HepG2 (cell line): ENCODE data around the gene WDR35. TPM values are rescaled to one million over a fixed set of nuclear protein-coding genes. Genes with fewer than 3 reads are reported as not detected.

Experiments used
- ATAC-seq: fragments of 200-7000 bp; cut with Tn5 transposase; 3 replicates; pipeline ENCODE4 v1.9.1; 2020; ENCODE audit warnings: mild to moderate bottlenecking, moderate library complexity
- BruUV-seq: library from RNA; stranded (reverse); fragments of 400-500 nt; replicated peaks from 2 replicates; lab custom pipeline; 2021; lab: Mats Ljungman, UMichigan
- CTCF ChIA-PET: fragments of 300-600 bp; formaldehyde crosslinking; extraction: SDS; loops from one replicate; lab custom pipeline; 2021; ENCODE audit warnings: low total read pairs, inconsistent platforms, low intra/inter-chr PET ratio; lab: Yijun Ruan, JAX
- POLR2A ChIA-PET: fragments of 350-600 bp; sonication (Branson Sonifier 250); formaldehyde crosslinking; loops from one replicate; lab custom pipeline; 2020; ENCODE audit warnings: antibody characterized with exemption, inconsistent platforms; lab: Yijun Ruan, JAX
- DNase-seq: peaks from one replicate; pipeline ENCODE4 v3.0.0-alpha.2; 2015; ENCODE audit warnings: low spot score
- FAIRE-seq: peaks from 3 replicates; lab custom pipeline; 2011; peaks lifted over from hg19 to GRCh38; lab: Jason Lieb, UNC
- H2AFZ ChIP-seq: one replicate; pipeline ENCODE4 v1.6.1; 2011; ENCODE audit warnings: low read length, inconsistent platforms
- H3K27ac ChIP-seq: fragments of 300-600 bp; 3 replicates; pipeline ENCODE4 v1.8.0; 2011; ENCODE audit warnings: mixed run types, mild to moderate bottlenecking, mixed read lengths, low read length, inconsistent platforms; ENCODE audit not compliant: insufficient read depth; ENCODE audit errors: extremely low read length
- H3K27me3 ChIP-seq, 2 experiments: fragments of 200-600 bp in 1 of 2; 2 replicates in 1 of 2; 3 replicates in 1 of 2; pipeline versions ENCODE4 v1.6.0 to v1.8.0; 2011; ENCODE audit warnings: low read length in 2 of 2, mild to moderate bottlenecking in 2 of 2, moderate library complexity in 2 of 2, inconsistent platforms in 1 of 2; ENCODE audit not compliant: insufficient read depth in 2 of 2, control insufficient read depth in 1 of 2
- H3K36me3 ChIP-seq, 2 experiments: fragments of 200-600 bp in 1 of 2; replicated peaks in 1 of 2; 2 replicates in 1 of 2; 3 replicates in 1 of 2; pipeline versions ENCODE4 v1.5.1 to v1.8.0; 2011; ENCODE audit warnings: low read length in 2 of 2, inconsistent platforms in 1 of 2; ENCODE audit not compliant: insufficient read depth in 2 of 2, control insufficient read depth in 1 of 2
- H3K4me1 ChIP-seq: 2 replicates; pipeline ENCODE4 v1.5.1; 2012; ENCODE audit warnings: low read length, inconsistent platforms; ENCODE audit not compliant: insufficient read depth
- H3K4me2 ChIP-seq: 2 replicates; pipeline ENCODE4 v1.6.0; 2011; ENCODE audit warnings: low read depth, low read length, inconsistent platforms
- H3K4me3 ChIP-seq, 3 experiments: fragments of 200-600 bp in 1 of 3; sonication (generic), shearing (Covaris generic) in 1 of 3; replicated peaks in 1 of 3; 2 replicates each; pipeline ENCODE4 v1.5.1; 2011 to 2016; ENCODE audit warnings: low read length in 3 of 3, inconsistent platforms in 2 of 3, low read depth in 2 of 3, mild to moderate bottlenecking in 2 of 3, control low read depth in 1 of 3, mixed read lengths in 1 of 3; ENCODE audit not compliant: insufficient read depth in 1 of 3
- H3K79me2 ChIP-seq: one replicate; pipeline ENCODE4 v1.6.1; 2011; ENCODE audit warnings: low read length, inconsistent platforms; ENCODE audit not compliant: insufficient read depth
- H3K9ac ChIP-seq: 2 replicates; pipeline ENCODE4 v1.6.0; 2011; ENCODE audit warnings: mild to moderate bottlenecking, low read depth, low read length, inconsistent platforms; ENCODE audit not compliant: insufficient read depth
- H3K9me3 ChIP-seq: 2 replicates; pipeline ENCODE4 v1.5.1; 2012; ENCODE audit warnings: mild to moderate bottlenecking, low read length
- H4K20me1 ChIP-seq: 2 replicates; pipeline ENCODE4 v1.6.0; 2011; ENCODE audit warnings: inconsistent platforms, mild to moderate bottlenecking, low read length, moderate library complexity; ENCODE audit not compliant: insufficient read depth
- MXI1 ChIP-seq: IDR thresholded peaks from 3 replicates; pipeline ENCODE4 v1.6.1; 2012; ENCODE audit warnings: low read depth, low read length, inconsistent platforms, borderline replicate concordance
- NBN ChIP-seq: fragments of 450-650 bp; conservative IDR thresholded peaks from 2 replicates; pipeline ENCODE4 v1.6.1; 2017
- NFYC ChIP-seq: IDR thresholded peaks from 2 replicates; pipeline ENCODE4 v1.6.1; 2016; ENCODE audit warnings: missing genetic modification reagents, missing compliant biosample characterization
- RORA ChIP-seq: sonication (generic); formaldehyde crosslinking; IDR thresholded peaks from 2 replicates; pipeline ENCODE4 v1.5.0; 2020; ENCODE audit warnings: mild to moderate bottlenecking, missing genetic modification reagents, moderate library complexity
- SNAPC2 ChIP-seq: sonication (generic); formaldehyde crosslinking; IDR thresholded peaks from 2 replicates; pipeline ENCODE4 v1.8.1; 2022; ENCODE audit warnings: mild to moderate bottlenecking, missing genetic modification reagents
- TEAD2 ChIP-seq: sonication (generic); formaldehyde crosslinking; IDR thresholded peaks from 2 replicates; pipeline ENCODE4 v1.9.0; 2021; ENCODE audit warnings: missing genetic modification reagents
- THAP7 ChIP-seq: sonication (generic); formaldehyde crosslinking; IDR thresholded peaks from 2 replicates; pipeline ENCODE4 v1.8.1; 2023; ENCODE audit warnings: mild to moderate bottlenecking, missing genetic modification reagents
- TRIM22 ChIP-seq: fragments of 450-650 bp; IDR thresholded peaks from 2 replicates; pipeline ENCODE4 v1.6.1; 2017
- ZBTB43 ChIP-seq: sonication (generic); formaldehyde crosslinking; conservative IDR thresholded peaks from 2 replicates; pipeline ENCODE4 v1.4.0; 2020; ENCODE audit warnings: missing genetic modification reagents
- ZFP36L1 ChIP-seq: sonication (generic); formaldehyde crosslinking; IDR thresholded peaks from 2 replicates; pipeline ENCODE4 v1.8.0; 2022; ENCODE audit warnings: mild to moderate bottlenecking, missing genetic modification reagents, moderate library complexity
- ZKSCAN8 ChIP-seq: IDR thresholded peaks from 2 replicates; pipeline ENCODE4 v1.6.1; 2016; ENCODE audit warnings: borderline replicate concordance, missing genetic modification reagents, missing compliant biosample characterization
- ZNF513 ChIP-seq: sonication (generic); formaldehyde crosslinking; conservative IDR thresholded peaks from 2 replicates; pipeline ENCODE4 v1.5.0; 2020; ENCODE audit warnings: missing genetic modification reagents
- ZNF598 ChIP-seq: sonication (generic); formaldehyde crosslinking; IDR thresholded peaks from 2 replicates; pipeline ENCODE4 v1.5.1; 2020; ENCODE audit warnings: mild to moderate bottlenecking, missing genetic modification reagents, borderline replicate concordance
- ZNF749 ChIP-seq: sonication (generic); formaldehyde crosslinking; IDR thresholded peaks from 2 replicates; pipeline ENCODE4 v1.8.0; 2022; ENCODE audit warnings: mild to moderate bottlenecking, missing genetic modification reagents, moderate library complexity, borderline replicate concordance
- WGBS: methylation state at CpG from one replicate; pipeline ENCODE4 v1.1.6; 2017; ENCODE audit warnings: low lambda C conversion rate; 5-methylcytosine and 5-hydroxymethylcytosine counted together
- in situ Hi-C: cut with HindIII; loops from 2 replicates; pipeline ENCODE4 v1.10.0; 2017; ENCODE audit warnings: low pct_unique_long_range_greater_than_20kb; ENCODE audit not compliant: extremely low pct_ligation_motif_present
- intact Hi-C: fragments of 100-400 bp; cut with micrococcal nuclease; formaldehyde crosslinking; loops from one replicate; pipeline ENCODE4 v1.10.0; 2022; ENCODE audit not compliant: unreplicated experiment
- polyA plus RNA-seq, 8 experiments: library from polyadenylated mRNA; depleted of rRNA in 3 of 8; stranded (reverse) in 7 of 8; unstranded in 1 of 8; fragments of >200 nt; fragmentation: Illumina TruSeq in 4 of 8; extraction: Trizol in 4 of 8; gene quantifications; 2 replicates each; pipeline versions ENCODE4 v1.2.1 to v1.2.3, GENCODE V29; 2011 to 2016; ENCODE audit warnings: low read depth in 4 of 8, missing spikeins in 1 of 8, mixed read lengths in 1 of 8; ENCODE audit not compliant: insufficient read depth in 1 of 8
- total RNA-seq, 5 experiments: library from RNA; depleted of rRNA; stranded (reverse); fragments of >200 nt; fragmentation: Illumina TruSeq; extraction: Trizol; gene quantifications; 2 replicates each; pipeline ENCODE4 v1.2.3, GENCODE V29; 2016; ENCODE audit warnings: low read depth in 1 of 5

The WDR35 gene
- total and polyA plus RNA-seq, 2 of the 13 experiments (the other 11 are each of a cell fraction or from before 2014, with no cell fraction given), result 11.1 to 19.6 TPM

GRCh38 chr2:19902216-19902740, 87.6 kb downstream of the WDR35 start (continued):
- TF ChIP-seq ZBTB43 (CRISPR knock-in tag) (no peak), ZFP36L1 (CRISPR knock-in tag) (peak; percentile 87), ZNF749 (CRISPR knock-in tag) (peak; percentile 90; the same call in 1 of the 2 replicates)

- H3K4me3 ChIP-seq, result peak within 1 kb of the TSS; percentile 87 to 89 (median 87)
- H3K79me2 ChIP-seq, result peaks cover 52% of the 10 kb centered on the region
- H3K9me3 ChIP-seq, result no peaks in the 10 kb centered on the region
- peaks cover 15% of the 10 kb centered on the region; the same call in 1 of the 2 replicates for H4K20me1 ChIP-seq
- H3K27me3 ChIP-seq, result no peaks in the 10 kb centered on the region; a peak in 1 of 5 replicates
- BruUV-seq, result no TSS peak
- H2AFZ ChIP-seq, result peak within 1 kb of the TSS; percentile 97
- H3K36me3 ChIP-seq, result 0 out of 5 replicates have a peak, but pooled peaks cover 0 to 3% of the 10 kb centered on the region in 2 experiments
- H3K9ac ChIP-seq, result peak within 1 kb of the TSS; percentile 97
- FAIRE-seq (peak; percentile 88), ATAC-seq (peak; percentile 95), DNase-seq (peak; percentile 95)
- ChIA-PET POLR2A (interaction anchor here (0.6 to 1.1 kb wide), 13 partner anchors 10 to 1341 kb away, joined by 3 to 8 read pairs (median 4); partner anchors contain the start of genes RDH14 and WDR35), CTCF (no interaction called here)
- intact Hi-C loops (loop anchor here (2.0 to 5.0 kb wide), 2 partner anchors 39 to 1099 kb away; no protein-coding TSS in a partner anchor), in situ Hi-C loops (no loop called here)
- H3K4me1 ChIP-seq, result peaks cover 30% of the 10 kb centered on the region
- H3K4me2 ChIP-seq, result peak within 1 kb of the TSS; percentile 96
- H3K27ac ChIP-seq, result peak within 1 kb of the TSS; percentile 95
- WGBS, result 0% methylated on average over 34 of the region's 65 CpGs
- peak; percentile 54; the same call in 1 of the 2 replicates for TF ChIP-seq ZKSCAN8 (CRISPR knock-in tag)
- no peak for TF ChIP-seq TRIM22
- TF ChIP-seq ZNF513 (CRISPR knock-in tag), result peak; percentile 85; the same call in 1 of the 2 replicates
- TF ChIP-seq THAP7 (CRISPR knock-in tag), result no peak; the same call in 1 of the 2 replicates
- TF ChIP-seq SNAPC2 (CRISPR knock-in tag), result 0 out of 2 replicates have a peak, but pooled peaks have one; percentile 18
- 0 out of 2 replicates have a peak, but pooled peaks have one; percentile 78 for TF ChIP-seq TEAD2 (CRISPR knock-in tag)
- peak; percentile 77; the same call in 1 of the 2 replicates for TF ChIP-seq RORA (CRISPR knock-in tag)
- peak; percentile 99 for TF ChIP-seq ZNF598
- TF ChIP-seq NFYC (CRISPR knock-in tag), result no peak; the same call in none of the 2 replicates
- peak; percentile 68; the same call in 2 of the 3 replicates for TF ChIP-seq MXI1
- no peak for TF ChIP-seq NBN
Measured at GRCh38 chr2:19901442-19902215, 88.3 kb downstream of the WDR35 start, which contains the start of gene TTC32. Gene TTC32 (minus strand): TSS chr2:19901983. CDS start chr2:19901854, 129 bp downstream.
